Tibial nerve (tissue), 3 donors: Measurements from ENCODE around the gene RTL10.

ENCODE experiments used
- POLR2A ChIP-seq, 2 donors: fragments of 450-650 bp; IDR thresholded peaks; one replicate each; pipeline ENCODE4 v1.6.1; 2017; ENCODE audit warnings: antibody characterized with exemption in 2 of 2, mild to moderate bottlenecking in 2 of 2, moderate library complexity in 2 of 2
- TF ChIP-seq, protein P1 (sequence below), 5 experiments: fragments of 200-600 bp in 3 of 5; fragments of 450-650 bp in 2 of 5; sonication (generic) in 3 of 5; IDR thresholded peaks; one replicate each; pipeline ENCODE4 v1.5.1; 2016 to 2019; ENCODE audit warnings: antibody characterized with exemption in 5 of 5, mild to moderate bottlenecking in 3 of 5, moderate library complexity in 2 of 5

DNA sequence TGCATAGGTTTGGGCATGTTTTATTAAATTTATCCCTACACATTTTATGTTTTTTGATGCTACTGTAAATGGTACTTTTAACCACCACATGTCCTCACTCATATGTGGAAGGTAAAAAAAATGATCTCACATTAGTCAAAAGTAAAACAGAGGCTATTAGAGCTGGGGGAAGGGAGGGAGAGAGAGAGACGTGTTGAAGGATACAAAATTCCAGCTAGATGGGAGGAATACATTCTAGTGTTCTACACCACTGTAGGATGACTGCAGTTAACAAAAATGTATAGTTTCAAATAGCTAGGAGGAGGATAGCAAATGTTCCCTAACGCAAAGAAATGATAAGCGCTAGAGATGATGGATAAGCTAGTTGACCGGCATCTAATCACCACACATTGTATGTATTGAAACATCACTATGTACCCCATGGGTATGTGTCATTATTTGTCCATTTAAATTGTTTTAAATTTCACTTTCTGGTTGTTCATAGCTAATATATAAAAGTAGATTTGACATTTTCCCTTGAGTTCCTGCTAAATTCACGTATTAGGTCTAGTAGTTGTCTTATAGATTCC, 9.9 kb upstream of the RTL10 start:
- TF ChIP-seq, protein P1, sequence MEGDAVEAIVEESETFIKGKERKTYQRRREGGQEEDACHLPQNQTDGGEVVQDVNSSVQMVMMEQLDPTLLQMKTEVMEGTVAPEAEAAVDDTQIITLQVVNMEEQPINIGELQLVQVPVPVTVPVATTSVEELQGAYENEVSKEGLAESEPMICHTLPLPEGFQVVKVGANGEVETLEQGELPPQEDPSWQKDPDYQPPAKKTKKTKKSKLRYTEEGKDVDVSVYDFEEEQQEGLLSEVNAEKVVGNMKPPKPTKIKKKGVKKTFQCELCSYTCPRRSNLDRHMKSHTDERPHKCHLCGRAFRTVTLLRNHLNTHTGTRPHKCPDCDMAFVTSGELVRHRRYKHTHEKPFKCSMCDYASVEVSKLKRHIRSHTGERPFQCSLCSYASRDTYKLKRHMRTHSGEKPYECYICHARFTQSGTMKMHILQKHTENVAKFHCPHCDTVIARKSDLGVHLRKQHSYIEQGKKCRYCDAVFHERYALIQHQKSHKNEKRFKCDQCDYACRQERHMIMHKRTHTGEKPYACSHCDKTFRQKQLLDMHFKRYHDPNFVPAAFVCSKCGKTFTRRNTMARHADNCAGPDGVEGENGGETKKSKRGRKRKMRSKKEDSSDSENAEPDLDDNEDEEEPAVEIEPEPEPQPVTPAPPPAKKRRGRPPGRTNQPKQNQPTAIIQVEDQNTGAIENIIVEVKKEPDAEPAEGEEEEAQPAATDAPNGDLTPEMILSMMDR (IDR thresholded peaks at IDR 0.05): no peak
- TF ChIP-seq POLR2A (IDR thresholded peaks at IDR 0.05): no peak
